Natural killer cell (primary cell): Measurements from ENCODE around the gene MAP3K21. TPM values are rescaled to one million over a fixed set of nuclear protein-coding genes. Genes with fewer than 3 reads are reported as not detected.

Experiments
- ATAC-seq, 3 donors: fragments of 150-1000 bp in 2 of 3; fragments of 200-7000 bp in 1 of 3; cut with Tn5 transposase; 1 replicate in 1 of 3; 2 replicates in 2 of 3; pipeline ENCODE4 v1.10.0; 2021; ENCODE audit warnings: mild to moderate bottlenecking in 2 of 3, moderate library complexity in 2 of 3
- DNase-seq, 2 donors: peaks; one replicate each; pipeline versions ENCODE4 v3.0.0 to v3.0.0-alpha.2; 2013 to 2021; ENCODE audit warnings: mixed read lengths in 1 of 2
- H3K27ac ChIP-seq: one replicate; pipeline ENCODE4 v1.5.1; 2013; ENCODE audit warnings: mild to moderate bottlenecking, low read length
- H3K27me3 ChIP-seq: one replicate; pipeline ENCODE4 v1.6.1; 2013; ENCODE audit warnings: low read length; ENCODE audit not compliant: control insufficient read depth, insufficient read depth
- H3K36me3 ChIP-seq: one replicate; pipeline ENCODE4 v1.6.1; 2013; ENCODE audit warnings: low read length; ENCODE audit not compliant: control insufficient read depth, insufficient read depth
- H3K4me1 ChIP-seq: one replicate; pipeline ENCODE4 v1.6.1; 2013; ENCODE audit warnings: low read length; ENCODE audit not compliant: control insufficient read depth, insufficient read depth
- H3K4me3 ChIP-seq: one replicate; pipeline ENCODE4 v1.5.1; 2013; ENCODE audit warnings: low read length
- H3K9me3 ChIP-seq: one replicate; pipeline ENCODE4 v1.6.1; 2013; ENCODE audit warnings: low read length; ENCODE audit not compliant: control insufficient read depth, insufficient read depth
- H3K27ac Mint-ChIP-seq, 2 donors: one replicate each; pipeline ENCODE4 v1.8.0; 2022; ENCODE audit warnings: mild to moderate bottlenecking in 2 of 2, mixed read lengths in 2 of 2, moderate library complexity in 1 of 2
- H3K27me3 Mint-ChIP-seq, 2 donors: one replicate each; pipeline ENCODE4 v1.8.0; 2022; ENCODE audit warnings: low read depth in 2 of 2, mixed read lengths in 2 of 2
- H3K36me3 Mint-ChIP-seq: one replicate; pipeline ENCODE4 v1.8.0; 2022; ENCODE audit warnings: mixed read lengths
- H3K4me1 Mint-ChIP-seq, 2 donors: one replicate each; pipeline ENCODE4 v1.8.0; 2022; ENCODE audit warnings: mixed read lengths in 2 of 2
- H3K4me3 Mint-ChIP-seq: one replicate; pipeline ENCODE4 v1.8.0; 2022; ENCODE audit warnings: mild to moderate bottlenecking, moderate library complexity, mixed read lengths
- H3K9me3 Mint-ChIP-seq, 2 donors: one replicate each; pipeline ENCODE4 v1.8.0; 2022; ENCODE audit warnings: mixed read lengths in 2 of 2
- CTCF ChIP-seq: fragments of 200-600 bp; IDR thresholded peaks from one replicate; pipeline ENCODE4 v1.8.0; 2022; ENCODE audit warnings: antibody characterized with exemption
- WGBS: methylation state at CpG from one replicate; pipeline ENCODE4 v1.1.7; 2013; ENCODE audit warnings: missing lambda C conversion rate; ENCODE audit not compliant: insufficient coverage; 5-methylcytosine and 5-hydroxymethylcytosine counted together
- intact Hi-C: fragments of 100-400 bp; cut with micrococcal nuclease; formaldehyde crosslinking; loops from one replicate; pipeline ENCODE4 v1.14.2; 2022
- total RNA-seq, 4 donors: library from RNA; stranded (reverse); fragments of 120-200 nt in 1 of 4; gene quantifications; one replicate each; pipeline versions ENCODE4 v1.2.3 to v1.2.4, GENCODE V29; 2013 to 2022

MAP3K21 gene
- total RNA-seq, 3 donors from 2014 or later (not counting 1 experiment from before 2014, with no cell fraction given): 0.14 to 0.70 (median 0.27) TPM

- Histone ChIP-seq H3K4me1 (peaks cover 9% of the 10 kb centered on the region), H3K36me3 (no peaks in the 10 kb centered on the region), H3K4me3 (peak within 1 kb of the TSS; percentile 71), H3K9me3 (no peaks in the 10 kb centered on the region), H3K27ac (peak within 1 kb of the TSS; percentile 55), H3K27me3 (no peaks in the 10 kb centered on the region)
- Mint-ChIP-seq H3K27ac (peak within 1 kb of the TSS; percentile 21 to 65), H3K36me3 (no peaks in the 10 kb centered on the region), H3K4me3 (peak within 1 kb of the TSS; percentile 93), H3K27me3 (no peaks in the 10 kb centered on the region), H3K4me1 (peaks cover 14 to 22% of the 10 kb centered on the region in 2 donors), H3K9me3 (no peaks in the 10 kb centered on the region)
- peak; percentile 72 to 84 (median 82) for ATAC-seq
- DNase-seq: peak; percentile 26 to 82
- under 1% methylated on average over 54 of the region's 54 CpGs for WGBS
- no peak for TF ChIP-seq CTCF
- intact Hi-C loops: no loop called here
Observed at GRCh38 chr1:233295237-233295974, 32.1 kb upstream of the MAP3K21 start, which contains the start of gene PCNX2. Gene PCNX2, minus strand, starts transcription at chr1:233295725. Its CDS starts 247 bp downstream, at chr1:233295478.

GRCh38 chr1:233295975-233296322 lies 31.6 kb upstream of the MAP3K21 start:
- Mint-ChIP-seq H3K4me1 (peaks cover 14 to 22% of the 10 kb centered on the region in 2 donors), H3K27ac (peak overlapping the region; percentile 21 to 65), H3K9me3 (no peaks in the 10 kb centered on the region), H3K27me3 (no peaks in the 10 kb centered on the region), H3K36me3 (no peaks in the 10 kb centered on the region), H3K4me3 (peak overlapping the region; percentile 93)
- TF ChIP-seq CTCF: no peak
- no peaks in the 10 kb centered on the region for H3K27me3 ChIP-seq
- peak overlapping the region; percentile 71 for H3K4me3 ChIP-seq
- H3K27ac ChIP-seq: no peak overlapping the region
- H3K36me3 ChIP-seq: no peaks in the 10 kb centered on the region
- 0% methylated on average over 5 of the region's 5 CpGs for WGBS
- ATAC-seq: no peak
- intact Hi-C loops: no loop called here
- DNase-seq: peak in 1 of 2 donors; percentile 18
- H3K4me1 ChIP-seq: peaks cover 9% of the 10 kb centered on the region
- no peaks in the 10 kb centered on the region for H3K9me3 ChIP-seq

- Mint-ChIP-seq H3K27me3 (peaks cover 6 to 8% of the 10 kb centered on the region in 2 donors), H3K27ac (no peak overlapping the region), H3K36me3 (no peaks in the 10 kb centered on the region), H3K4me1 (peaks cover 14 to 17% of the 10 kb centered on the region in 2 donors), H3K9me3 (no peaks in the 10 kb centered on the region), H3K4me3 (no peak overlapping the region)
- DNase-seq: no peak
- WGBS: 100% methylated on average over 4 of the region's 5 CpGs
- H3K9me3 ChIP-seq: no peaks in the 10 kb centered on the region
- peaks cover 9% of the 10 kb centered on the region for H3K4me1 ChIP-seq
- H3K4me3 ChIP-seq: no peak overlapping the region
- H3K27ac ChIP-seq: no peak overlapping the region
- H3K36me3 ChIP-seq: no peaks in the 10 kb centered on the region
- intact Hi-C loops: no loop called here
- no peak for TF ChIP-seq CTCF
- no peaks in the 10 kb centered on the region for H3K27me3 ChIP-seq
- ATAC-seq: no peak
Observed at GRCh38 chr1:233299450-233299849, 28.1 kb upstream of the MAP3K21 start.
